ENCODE data around the gene ROM1.

ROM1 gene

DNA sequence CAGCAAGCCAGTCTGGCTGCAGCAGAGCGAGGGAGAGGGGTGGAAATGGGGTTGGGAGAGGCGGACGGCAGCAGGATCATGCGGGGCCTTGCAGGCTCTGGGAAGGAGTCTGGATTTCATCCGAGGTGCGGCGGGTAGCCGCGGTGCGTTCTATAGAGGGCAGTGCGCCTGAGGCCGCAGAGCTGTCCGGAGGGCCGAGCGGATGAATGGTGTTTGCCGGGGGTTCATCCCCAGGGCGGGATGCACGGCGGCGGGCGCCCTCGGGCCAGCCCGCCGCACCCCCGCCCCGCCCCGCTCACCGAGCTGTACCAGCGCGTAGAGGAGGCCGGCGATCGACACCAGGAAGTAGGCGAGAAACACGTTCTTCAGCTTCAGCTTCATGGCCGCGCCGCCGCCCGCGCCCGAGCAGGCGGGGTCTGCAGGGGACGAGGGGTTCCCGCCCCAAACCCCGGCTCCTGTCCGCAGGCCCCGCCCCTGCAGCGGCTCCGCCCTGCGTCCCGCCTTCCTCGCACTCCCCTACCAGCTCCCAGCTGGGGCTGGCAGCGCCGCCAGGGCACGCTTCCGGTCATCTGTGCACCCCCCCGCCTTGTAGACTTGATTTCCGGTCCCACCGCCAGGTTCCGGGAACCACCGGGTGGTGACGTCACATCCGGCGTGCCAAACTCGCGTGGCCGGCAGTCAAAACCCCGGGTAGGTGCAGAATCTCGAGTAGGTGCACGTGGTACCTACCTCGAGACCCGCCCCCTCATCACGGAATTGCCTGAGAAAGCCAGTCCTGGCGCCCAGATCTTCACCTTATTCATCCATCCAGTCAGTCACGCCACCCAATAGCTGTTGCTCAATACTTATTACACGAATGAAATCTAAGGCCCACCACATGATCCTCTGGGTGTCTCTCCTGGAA lies 8.8 kb downstream of the ROM1 start, which contains the start of gene B3GAT3:
Gene B3GAT3, minus strand, starts transcription at position 420 of the 904 bp plus-strand sequence. Its CDS starts 39 bp downstream, at position 381.
- Histone ChIP-seq H3K27ac (ENCODE audit: low read depth in 2 of 2, low read length in 2 of 2) (peak within 1 kb of the TSS; percentile 88 to 93), H3K4me3 (ENCODE audit: low read length in 2 of 2) (peak within 1 kb of the TSS; percentile 80 to 92), H3K9me3 (ENCODE audit: control insufficient read depth in 2 of 2, low read length in 2 of 2) (no peaks in the 10 kb centered on the region), H3K9ac (ENCODE audit: low read depth in 1 of 2, low read length in 2 of 2) (peak within 1 kb of the TSS; percentile 80 to 90), H3K4me1 (ENCODE audit: control insufficient read depth in 2 of 2, insufficient read depth in 2 of 2, low read length in 2 of 2) (peaks cover 13 to 18% of the 10 kb centered on the region in 2 donors), H3K36me3 (ENCODE audit: control insufficient read depth in 2 of 2, insufficient read depth in 2 of 2, low read length in 2 of 2) (peaks cover 16 to 21% of the 10 kb centered on the region in 2 donors), H3K27me3 (ENCODE audit: control insufficient read depth in 2 of 2, insufficient read depth in 2 of 2, low read length in 2 of 2) (no peaks in the 10 kb centered on the region)

DNA sequence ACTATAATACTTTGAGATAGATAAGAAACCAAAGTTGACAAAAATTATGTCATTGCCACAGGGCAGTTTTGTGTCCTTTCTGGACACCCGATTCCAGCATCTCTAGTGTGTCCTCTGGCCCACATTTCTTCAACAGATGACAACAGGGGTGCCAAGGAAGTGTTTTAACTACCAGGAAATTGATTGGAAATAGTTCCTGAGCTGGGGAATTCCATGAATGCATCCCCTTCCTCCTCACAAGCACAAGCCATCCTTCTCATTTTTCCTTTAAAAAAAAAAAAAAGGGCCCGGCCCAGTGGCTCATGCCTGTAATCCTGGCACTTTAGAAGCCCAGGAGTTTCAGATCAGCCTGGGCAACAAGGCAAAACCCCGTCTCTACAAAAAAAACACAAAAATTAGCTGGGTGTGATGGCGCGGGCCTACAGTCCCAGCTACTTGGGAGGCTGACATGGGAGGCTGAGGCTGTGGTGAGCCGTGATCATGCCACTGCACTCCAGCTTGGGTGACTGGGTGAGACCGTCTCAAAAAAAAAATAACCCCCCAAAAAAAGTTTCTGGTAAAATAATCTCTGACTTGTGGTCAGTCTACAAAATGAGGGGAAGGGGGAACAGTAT lies 9.5 kb downstream of the ROM1 start:
- Histone ChIP-seq H3K27me3 (ENCODE audit: control insufficient read depth in 2 of 2, insufficient read depth in 2 of 2, low read length in 2 of 2) (no peaks in the 10 kb centered on the region), H3K27ac (ENCODE audit: low read depth in 2 of 2, low read length in 2 of 2) (peak overlapping the region; percentile 88 to 93), H3K9ac (ENCODE audit: low read depth in 1 of 2, low read length in 2 of 2) (peak overlapping the region in 1 of 2 donors; percentile 32), H3K4me1 (ENCODE audit: control insufficient read depth in 2 of 2, insufficient read depth in 2 of 2, low read length in 2 of 2) (peaks cover 13 to 18% of the 10 kb centered on the region in 2 donors), H3K9me3 (ENCODE audit: control insufficient read depth in 2 of 2, low read length in 2 of 2) (no peaks in the 10 kb centered on the region), H3K36me3 (ENCODE audit: control insufficient read depth in 2 of 2, insufficient read depth in 2 of 2, low read length in 2 of 2) (peaks cover 20 to 24% of the 10 kb centered on the region in 2 donors), H3K4me3 (ENCODE audit: low read length in 2 of 2) (peak overlapping the region; percentile 80 to 92)

DNA sequence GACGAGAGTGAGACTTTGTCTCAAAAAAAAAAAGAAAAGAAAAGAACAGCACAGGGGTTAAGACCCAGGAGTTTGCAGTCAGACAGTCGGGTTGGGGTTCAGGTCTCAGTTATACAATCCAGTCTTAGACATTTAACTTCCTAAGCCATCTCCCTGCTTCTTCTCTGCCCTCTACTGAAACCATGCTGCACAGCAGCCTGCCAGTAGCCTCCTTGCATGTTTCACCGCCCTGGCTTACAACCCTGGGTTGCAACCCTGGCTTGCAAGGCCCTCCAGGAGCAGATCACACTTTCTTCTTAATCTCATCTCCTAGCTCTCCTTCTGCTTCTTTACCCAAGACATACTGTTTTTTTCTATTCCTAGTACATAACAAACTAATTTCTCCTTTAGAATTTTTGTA lies 14.7 kb downstream of the ROM1 start:
- Histone ChIP-seq H3K4me1 (ENCODE audit: control insufficient read depth in 2 of 2, insufficient read depth in 2 of 2, low read length in 2 of 2) (no peaks in the 10 kb centered on the region), H3K27ac (ENCODE audit: low read depth in 2 of 2, low read length in 2 of 2) (no peak overlapping the region), H3K9me3 (ENCODE audit: control insufficient read depth in 2 of 2, low read length in 2 of 2) (no peaks in the 10 kb centered on the region), H3K4me3 (ENCODE audit: low read length in 2 of 2) (no peak overlapping the region), H3K9ac (ENCODE audit: low read depth in 1 of 2, low read length in 2 of 2) (no peak overlapping the region), H3K27me3 (ENCODE audit: control insufficient read depth in 2 of 2, insufficient read depth in 2 of 2, low read length in 2 of 2) (no peaks in the 10 kb centered on the region), H3K36me3 (ENCODE audit: control insufficient read depth in 2 of 2, insufficient read depth in 2 of 2, low read length in 2 of 2) (peaks cover 56 to 69% of the 10 kb centered on the region in 2 donors)

DNA sequence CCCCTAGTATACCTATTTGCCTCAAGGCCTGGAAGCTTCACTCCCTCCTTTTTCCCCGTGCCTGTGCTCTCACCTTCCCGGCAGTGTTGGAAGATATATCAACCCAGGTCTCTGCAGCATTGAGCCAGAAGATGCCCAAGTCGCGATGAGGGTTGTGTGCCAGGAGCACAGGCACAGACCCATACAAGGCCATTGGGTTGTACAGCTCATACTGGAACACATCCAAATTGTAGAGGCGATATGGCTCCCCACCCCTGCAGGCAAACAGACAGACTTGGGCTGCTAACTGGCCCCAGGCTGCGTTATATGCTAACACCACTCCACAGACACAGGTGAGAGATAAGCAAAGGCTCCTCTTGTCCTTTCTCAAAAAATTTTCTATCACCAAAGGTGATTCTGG lies 19.4 kb downstream of the ROM1 start:
- Histone ChIP-seq H3K9me3 (ENCODE audit: control insufficient read depth in 2 of 2, low read length in 2 of 2) (no peaks in the 10 kb centered on the region), H3K4me1 (ENCODE audit: control insufficient read depth in 2 of 2, insufficient read depth in 2 of 2, low read length in 2 of 2) (no peaks in the 10 kb centered on the region), H3K4me3 (ENCODE audit: low read length in 2 of 2) (no peak overlapping the region), H3K27ac (ENCODE audit: low read depth in 2 of 2, low read length in 2 of 2) (no peak overlapping the region), H3K9ac (ENCODE audit: low read depth in 1 of 2, low read length in 2 of 2) (no peak overlapping the region), H3K27me3 (ENCODE audit: control insufficient read depth in 2 of 2, insufficient read depth in 2 of 2, low read length in 2 of 2) (no peaks in the 10 kb centered on the region), H3K36me3 (ENCODE audit: control insufficient read depth in 2 of 2, insufficient read depth in 2 of 2, low read length in 2 of 2) (peaks cover 54 to 78% of the 10 kb centered on the region in 2 donors)

DNA sequence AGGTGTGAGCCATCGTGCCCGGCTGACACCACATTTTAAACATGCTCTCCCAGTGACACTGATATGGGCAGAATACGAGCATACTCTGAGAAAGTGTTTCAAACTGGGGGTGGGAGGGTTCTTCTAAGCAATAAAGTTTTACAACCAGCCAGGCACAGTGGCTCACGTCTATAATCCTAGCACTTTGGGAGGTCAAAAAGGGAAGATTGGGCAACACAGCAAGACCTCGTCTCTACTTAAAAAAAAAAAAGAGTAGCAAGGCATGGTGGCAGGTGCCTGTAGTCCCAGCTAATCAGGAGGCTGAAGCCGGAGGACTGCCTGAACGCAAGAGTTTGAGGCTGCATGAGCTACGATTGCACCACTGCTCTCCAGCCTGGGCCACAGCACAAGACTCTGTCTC lies 31.2 kb downstream of the ROM1 start:
- H3K9me3 ChIP-seq (ENCODE audit: control insufficient read depth in 2 of 2, low read length in 2 of 2): no peaks in the 10 kb centered on the region
- H3K27me3 ChIP-seq (ENCODE audit: control insufficient read depth in 2 of 2, insufficient read depth in 2 of 2, low read length in 2 of 2): no peaks in the 10 kb centered on the region
- H3K9ac ChIP-seq (ENCODE audit: low read depth in 1 of 2, low read length in 2 of 2): no peak overlapping the region
- H3K4me1 ChIP-seq (ENCODE audit: control insufficient read depth in 2 of 2, insufficient read depth in 2 of 2, low read length in 2 of 2): peaks cover 11 to 16% of the 10 kb centered on the region in 2 donors
- peaks cover 11 to 27% of the 10 kb centered on the region in 2 donors for H3K36me3 ChIP-seq (ENCODE audit: control insufficient read depth in 2 of 2, insufficient read depth in 2 of 2, low read length in 2 of 2)
- H3K27ac ChIP-seq (ENCODE audit: low read depth in 2 of 2, low read length in 2 of 2): no peak overlapping the region
- no peak overlapping the region for H3K4me3 ChIP-seq (ENCODE audit: low read length in 2 of 2)

DNA sequence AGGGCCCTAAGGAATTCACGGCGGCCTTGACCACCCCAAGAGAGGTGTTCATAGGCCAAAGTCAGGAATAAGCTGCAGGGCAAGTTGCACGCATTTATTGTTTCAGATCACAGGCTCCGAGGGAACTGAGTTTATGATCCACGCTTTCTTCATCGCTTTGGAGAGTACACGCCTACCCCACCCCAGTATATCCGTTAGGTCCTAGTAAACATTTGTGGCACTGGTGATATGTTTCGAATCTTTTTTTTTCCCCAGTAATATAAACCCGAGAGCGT lies 32.6 kb downstream of the ROM1 start:
- peaks cover 11 to 16% of the 10 kb centered on the region in 2 donors for H3K4me1 ChIP-seq (ENCODE audit: control insufficient read depth in 2 of 2, insufficient read depth in 2 of 2, low read length in 2 of 2)
- H3K9me3 ChIP-seq (ENCODE audit: control insufficient read depth in 2 of 2, low read length in 2 of 2): no peaks in the 10 kb centered on the region
- H3K27me3 ChIP-seq (ENCODE audit: control insufficient read depth in 2 of 2, insufficient read depth in 2 of 2, low read length in 2 of 2): no peaks in the 10 kb centered on the region
- peak overlapping the region; percentile 72 to 94 for H3K4me3 ChIP-seq (ENCODE audit: low read length in 2 of 2)
- peak overlapping the region; percentile 70 to 91 for H3K27ac ChIP-seq (ENCODE audit: low read depth in 2 of 2, low read length in 2 of 2)
- H3K9ac ChIP-seq (ENCODE audit: low read depth in 1 of 2, low read length in 2 of 2): peak overlapping the region; percentile 84 to 85
- H3K36me3 ChIP-seq (ENCODE audit: control insufficient read depth in 2 of 2, insufficient read depth in 2 of 2, low read length in 2 of 2): peaks cover 12 to 30% of the 10 kb centered on the region in 2 donors

DNA sequence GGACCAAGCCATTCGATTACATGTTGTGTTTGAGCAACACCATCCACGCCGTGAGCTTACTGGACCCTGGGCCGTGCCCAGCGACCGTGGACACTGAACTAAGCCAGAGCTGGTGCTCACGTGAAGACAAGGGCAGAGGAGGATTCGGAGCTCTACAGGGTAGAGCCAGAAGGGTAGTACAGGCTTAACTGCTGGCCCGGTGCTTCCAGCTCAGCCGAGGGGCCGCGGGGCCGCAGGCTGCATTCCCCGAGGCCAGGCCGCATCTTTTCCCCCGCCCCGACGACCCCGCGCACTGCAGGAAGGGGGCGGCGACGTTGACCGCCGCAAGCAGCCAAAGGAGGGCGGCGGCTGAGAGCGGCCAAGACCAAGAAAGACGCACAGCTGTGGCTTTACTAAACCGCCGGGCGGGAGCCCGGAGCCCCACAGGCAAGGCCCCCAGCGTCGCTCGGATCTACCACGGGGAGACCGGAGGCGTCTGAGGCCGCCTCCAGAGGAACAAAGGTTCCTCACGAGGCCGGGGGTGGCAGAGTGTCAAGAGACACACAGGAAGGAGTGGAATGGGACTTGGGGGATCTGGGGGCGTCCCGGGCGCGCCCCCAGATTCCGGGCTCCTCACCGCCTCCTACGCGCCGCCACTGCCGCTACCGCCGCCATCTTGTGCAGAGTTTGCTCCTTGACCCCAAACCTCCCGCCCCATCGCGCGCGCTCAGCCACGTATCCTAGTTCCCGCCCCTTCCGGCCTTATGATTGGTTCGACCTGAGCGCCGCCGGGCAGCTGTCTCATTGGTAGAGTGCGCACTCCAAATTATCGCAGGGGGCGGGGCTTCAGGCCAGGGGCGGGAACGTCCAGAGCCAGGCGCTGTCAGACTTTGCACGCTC lies 33.1 kb downstream of the ROM1 start, which contains the start of gene GANAB:
Gene GANAB, minus strand, starts transcription at position 668 of the 879 bp plus-strand sequence. Its CDS starts 14 bp downstream, at position 654.
- peak within 1 kb of the TSS; percentile 84 to 85 for H3K9ac ChIP-seq (ENCODE audit: low read depth in 1 of 2, low read length in 2 of 2)
- H3K4me3 ChIP-seq (ENCODE audit: low read length in 2 of 2): peak within 1 kb of the TSS; percentile 72 to 94
- no peaks in the 10 kb centered on the region for H3K27me3 ChIP-seq (ENCODE audit: control insufficient read depth in 2 of 2, insufficient read depth in 2 of 2, low read length in 2 of 2)
- H3K4me1 ChIP-seq (ENCODE audit: control insufficient read depth in 2 of 2, insufficient read depth in 2 of 2, low read length in 2 of 2): peaks cover 11 to 16% of the 10 kb centered on the region in 2 donors
- H3K27ac ChIP-seq (ENCODE audit: low read depth in 2 of 2, low read length in 2 of 2): peak within 1 kb of the TSS; percentile 70 to 91
- H3K36me3 ChIP-seq (ENCODE audit: control insufficient read depth in 2 of 2, insufficient read depth in 2 of 2, low read length in 2 of 2): peaks cover 12 to 30% of the 10 kb centered on the region in 2 donors
- H3K9me3 ChIP-seq (ENCODE audit: control insufficient read depth in 2 of 2, low read length in 2 of 2): no peaks in the 10 kb centered on the region

DNA sequence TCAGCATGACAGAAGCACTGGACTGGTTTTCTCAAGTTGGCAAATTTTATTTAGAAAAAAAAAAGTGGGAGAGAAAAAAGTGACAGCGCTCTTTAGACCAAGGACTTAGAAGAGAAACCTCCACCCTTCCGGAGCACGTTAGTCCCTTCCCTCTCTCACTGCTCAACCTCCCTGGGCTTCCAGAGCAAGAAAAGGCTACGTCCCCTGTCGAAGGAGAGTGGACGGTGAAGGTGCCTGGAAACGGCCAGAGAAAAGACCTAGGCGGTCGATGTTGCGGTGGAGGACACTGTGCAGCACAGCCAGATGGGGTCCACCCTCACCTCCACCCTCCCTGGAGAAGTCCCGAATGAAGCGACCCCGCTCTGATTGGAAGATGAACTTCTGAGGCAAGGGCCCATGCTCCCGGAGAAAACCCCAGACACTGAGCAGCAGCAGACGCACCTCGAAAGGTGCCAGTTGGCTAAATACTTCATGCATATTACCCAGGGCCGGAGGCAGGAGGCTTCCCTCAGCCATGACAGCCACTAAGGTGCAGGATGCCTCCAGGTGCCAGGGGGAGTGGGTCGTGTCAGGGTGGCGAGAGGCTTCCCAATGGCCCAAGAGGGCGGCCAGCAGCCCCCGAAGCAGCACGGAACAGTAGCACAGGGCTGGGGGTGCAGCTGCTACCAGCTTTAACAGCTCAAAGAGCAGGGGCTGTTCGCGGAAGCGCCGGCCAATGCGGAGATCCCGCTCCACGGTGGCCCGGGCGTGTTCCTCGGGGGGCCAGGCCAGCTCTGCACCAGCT lies 34.0 kb downstream of the ROM1 start:
- H3K4me3 ChIP-seq (ENCODE audit: low read length in 2 of 2): peak overlapping the region; percentile 1 to 6
- H3K4me1 ChIP-seq (ENCODE audit: control insufficient read depth in 2 of 2, insufficient read depth in 2 of 2, low read length in 2 of 2): peaks cover 16 to 20% of the 10 kb centered on the region in 2 donors
- no peak overlapping the region for H3K27ac ChIP-seq (ENCODE audit: low read depth in 2 of 2, low read length in 2 of 2)
- no peaks in the 10 kb centered on the region for H3K9me3 ChIP-seq (ENCODE audit: control insufficient read depth in 2 of 2, low read length in 2 of 2)
- H3K36me3 ChIP-seq (ENCODE audit: control insufficient read depth in 2 of 2, insufficient read depth in 2 of 2, low read length in 2 of 2): peaks cover 12 to 30% of the 10 kb centered on the region in 2 donors
- no peak overlapping the region for H3K9ac ChIP-seq (ENCODE audit: low read depth in 1 of 2, low read length in 2 of 2)
- H3K27me3 ChIP-seq (ENCODE audit: control insufficient read depth in 2 of 2, insufficient read depth in 2 of 2, low read length in 2 of 2): no peaks in the 10 kb centered on the region

DNA sequence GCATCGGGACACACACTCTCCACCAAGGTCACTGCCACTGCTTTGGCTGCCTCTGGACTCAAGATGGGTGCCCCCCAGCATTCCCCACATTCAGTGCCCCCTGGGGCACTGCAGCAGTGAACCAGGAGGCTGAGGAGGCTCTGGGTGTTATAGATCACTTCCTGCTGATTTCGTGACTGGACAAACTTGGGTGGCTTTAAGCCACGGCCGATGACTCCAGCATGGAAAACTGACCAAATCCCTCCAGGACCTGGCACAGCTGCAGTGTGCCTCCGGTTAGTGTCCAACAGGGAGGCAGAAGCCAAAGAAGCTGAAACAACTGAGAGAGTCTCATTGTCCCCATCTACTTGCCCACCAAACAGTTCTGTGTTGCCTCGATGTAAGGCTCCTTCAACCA lies 34.5 kb downstream of the ROM1 start:
- no peak overlapping the region for H3K4me3 ChIP-seq (ENCODE audit: low read length in 2 of 2)
- no peaks in the 10 kb centered on the region for H3K27me3 ChIP-seq (ENCODE audit: control insufficient read depth in 2 of 2, insufficient read depth in 2 of 2, low read length in 2 of 2)
- H3K9ac ChIP-seq (ENCODE audit: low read depth in 1 of 2, low read length in 2 of 2): no peak overlapping the region
- peaks cover 22 to 26% of the 10 kb centered on the region in 2 donors for H3K4me1 ChIP-seq (ENCODE audit: control insufficient read depth in 2 of 2, insufficient read depth in 2 of 2, low read length in 2 of 2)
- no peaks in the 10 kb centered on the region for H3K9me3 ChIP-seq (ENCODE audit: control insufficient read depth in 2 of 2, low read length in 2 of 2)
- peaks cover 11 to 30% of the 10 kb centered on the region in 2 donors for H3K36me3 ChIP-seq (ENCODE audit: control insufficient read depth in 2 of 2, insufficient read depth in 2 of 2, low read length in 2 of 2)
- H3K27ac ChIP-seq (ENCODE audit: low read depth in 2 of 2, low read length in 2 of 2): no peak overlapping the region

All from mucosa of rectum (tissue), 2 donors.